ENCODE data around the gene FGD1.

FGD1 gene

GRCh38 chrX:54484666-54485065 is 11.4 kb downstream of the FGD1 start:
- FAIRE-seq = no peak
- no peak for DNase-seq (ENCODE audit: insufficient read length, low spot score)
- TF ChIP-seq, protein P1, sequence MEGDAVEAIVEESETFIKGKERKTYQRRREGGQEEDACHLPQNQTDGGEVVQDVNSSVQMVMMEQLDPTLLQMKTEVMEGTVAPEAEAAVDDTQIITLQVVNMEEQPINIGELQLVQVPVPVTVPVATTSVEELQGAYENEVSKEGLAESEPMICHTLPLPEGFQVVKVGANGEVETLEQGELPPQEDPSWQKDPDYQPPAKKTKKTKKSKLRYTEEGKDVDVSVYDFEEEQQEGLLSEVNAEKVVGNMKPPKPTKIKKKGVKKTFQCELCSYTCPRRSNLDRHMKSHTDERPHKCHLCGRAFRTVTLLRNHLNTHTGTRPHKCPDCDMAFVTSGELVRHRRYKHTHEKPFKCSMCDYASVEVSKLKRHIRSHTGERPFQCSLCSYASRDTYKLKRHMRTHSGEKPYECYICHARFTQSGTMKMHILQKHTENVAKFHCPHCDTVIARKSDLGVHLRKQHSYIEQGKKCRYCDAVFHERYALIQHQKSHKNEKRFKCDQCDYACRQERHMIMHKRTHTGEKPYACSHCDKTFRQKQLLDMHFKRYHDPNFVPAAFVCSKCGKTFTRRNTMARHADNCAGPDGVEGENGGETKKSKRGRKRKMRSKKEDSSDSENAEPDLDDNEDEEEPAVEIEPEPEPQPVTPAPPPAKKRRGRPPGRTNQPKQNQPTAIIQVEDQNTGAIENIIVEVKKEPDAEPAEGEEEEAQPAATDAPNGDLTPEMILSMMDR (IDR thresholded peaks at IDR 0.05; ENCODE audit: insufficient read depth, missing control alignments) = no peak

GRCh38 chrX:54483946-54484345 is 12.1 kb downstream of the FGD1 start:
- TF ChIP-seq, protein P1 (IDR thresholded peaks at IDR 0.05; ENCODE audit: insufficient read depth, missing control alignments) = no peak
- FAIRE-seq (no peak), DNase-seq (ENCODE audit: insufficient read length, low spot score) (no peak)

DNA sequence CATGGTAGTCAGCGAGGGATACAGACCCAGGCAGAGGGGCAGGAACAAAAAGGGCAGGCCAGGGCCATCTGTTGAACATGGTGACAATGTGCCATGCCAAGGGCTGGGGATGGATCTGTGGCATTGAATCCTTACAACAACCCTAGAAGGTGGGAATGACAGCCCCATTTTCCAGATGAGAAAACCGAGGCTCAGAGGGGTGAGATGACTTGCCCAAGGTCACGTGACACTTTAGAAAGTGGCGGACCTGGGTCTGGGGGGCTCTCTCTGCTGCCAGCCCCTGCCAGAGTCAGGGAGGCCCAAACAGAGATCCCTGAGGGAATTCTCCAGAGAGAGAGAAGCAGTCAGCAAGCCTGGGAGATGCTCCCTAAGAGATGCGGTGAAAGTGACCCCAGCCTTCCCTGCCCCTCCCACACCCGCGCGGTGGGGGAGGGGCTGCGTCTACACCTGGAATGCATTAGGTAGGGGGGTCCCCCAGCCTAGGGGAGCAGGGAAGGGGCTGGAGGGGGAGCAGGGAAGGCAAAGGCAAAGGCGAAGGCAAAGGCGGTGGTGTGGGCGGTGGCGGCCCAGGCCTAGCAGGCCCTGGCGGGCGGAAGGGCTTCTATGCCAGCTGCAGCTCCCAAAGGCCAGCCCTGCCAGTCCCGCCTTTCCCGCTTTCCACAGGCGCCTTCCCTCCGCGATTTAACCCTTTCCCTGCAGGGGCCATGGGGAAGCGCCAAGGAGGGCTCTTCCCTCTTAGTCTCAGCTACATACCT is 13.0 kb downstream of the FGD1 start:
- FAIRE-seq (no peak), DNase-seq (ENCODE audit: insufficient read length, low spot score) (no peak)
- TF ChIP-seq, protein P1 (IDR thresholded peaks at IDR 0.05; ENCODE audit: insufficient read depth, missing control alignments) = no peak

DNA sequence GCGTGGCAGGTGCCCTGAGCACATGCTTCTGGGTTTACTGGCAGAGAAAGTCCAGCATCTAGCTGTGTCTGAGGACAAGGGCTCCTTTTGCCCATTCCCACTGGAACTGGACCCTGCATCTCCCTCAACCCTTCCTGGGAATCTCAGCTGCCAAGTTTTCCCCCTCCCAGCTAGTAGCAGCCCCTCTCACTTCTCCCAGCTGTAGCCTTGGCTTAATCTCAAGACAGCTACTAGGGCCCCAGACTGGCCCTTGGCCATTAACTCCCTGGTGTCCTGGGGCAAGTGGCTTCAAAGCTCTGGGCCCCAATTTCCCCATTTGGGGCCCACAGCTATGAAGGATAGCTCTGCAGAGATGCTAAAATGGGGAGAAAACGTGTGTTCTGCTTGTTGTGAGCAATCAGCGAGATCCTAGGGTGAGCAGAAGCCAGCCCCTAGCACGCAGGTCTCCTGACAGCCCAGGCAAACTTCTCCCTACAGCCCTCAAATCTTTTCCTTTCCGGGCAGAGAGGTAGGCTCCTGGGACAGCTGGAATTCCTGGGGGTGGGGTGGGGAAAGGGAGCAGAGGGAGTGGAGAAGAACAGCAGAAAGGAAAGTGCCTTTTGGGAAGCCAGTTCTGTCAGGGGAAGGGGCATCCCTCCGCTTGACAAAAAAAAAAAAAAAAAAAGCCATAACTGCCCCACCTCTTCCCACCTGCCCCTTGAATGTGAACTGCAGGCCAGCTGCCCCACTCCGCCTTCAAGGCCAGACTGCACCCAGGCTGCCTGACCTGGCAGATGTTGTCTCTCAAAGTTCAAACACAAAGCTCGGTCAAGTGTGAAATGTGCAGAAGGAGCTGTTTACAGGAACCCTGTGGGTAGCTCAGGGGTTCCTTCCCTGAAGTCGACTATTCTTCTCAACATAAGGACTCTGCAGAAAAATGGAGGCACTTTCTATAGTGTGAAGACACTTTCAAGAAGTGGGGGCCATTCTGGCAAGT is 16.6 kb downstream of the FGD1 start:
- TF ChIP-seq, protein P1 (IDR thresholded peaks at IDR 0.05; ENCODE audit: insufficient read depth, missing control alignments) = no peak
- no peak for FAIRE-seq
- no peak for DNase-seq (ENCODE audit: insufficient read length, low spot score)

DNA sequence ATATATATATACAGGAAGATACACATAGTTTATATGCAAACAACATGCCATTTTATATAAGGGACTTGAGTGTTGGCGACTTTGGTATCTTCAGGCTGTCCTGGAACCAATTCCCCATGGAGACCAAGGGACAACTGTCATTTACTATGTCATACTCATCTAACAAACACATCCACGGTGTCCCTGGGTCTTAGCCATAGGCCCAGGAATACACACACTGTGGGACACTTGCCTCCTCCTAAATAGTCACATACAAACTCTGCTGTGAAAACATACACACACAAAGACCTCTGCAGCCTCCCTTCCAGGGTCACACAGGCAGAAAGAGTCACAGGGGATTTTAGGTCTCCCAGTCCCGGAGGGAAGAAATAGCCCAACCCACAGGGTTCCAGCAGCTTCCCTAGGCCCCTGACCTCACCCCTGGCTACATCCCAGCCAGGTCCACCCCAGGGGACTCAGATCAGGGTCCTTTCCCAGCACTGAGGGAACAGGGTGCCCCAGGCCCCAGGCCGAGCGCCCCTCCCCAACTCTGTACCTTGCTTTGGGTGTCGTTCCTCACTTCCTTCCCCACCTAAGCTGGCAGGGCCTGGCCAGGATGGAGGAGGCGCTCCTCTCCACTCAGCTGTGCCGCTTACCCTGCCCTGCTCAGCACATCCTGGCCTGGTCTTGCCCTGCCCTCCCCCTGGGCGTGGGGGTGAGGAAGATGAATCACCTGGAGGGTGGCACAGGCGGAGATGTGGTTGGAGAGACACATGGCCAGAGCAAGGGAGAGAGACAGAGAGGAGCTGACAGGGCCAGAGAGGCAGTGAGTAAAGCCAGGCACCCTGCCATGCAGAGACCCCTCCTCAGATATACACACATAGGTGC is 21.8 kb downstream of the FGD1 start:
- no peak for DNase-seq (ENCODE audit: insufficient read length, low spot score)
- FAIRE-seq = no peak

GRCh38 chrX:54470054-54470760 is 25.8 kb downstream of the FGD1 start:
- DNase-seq (ENCODE audit: insufficient read length, low spot score) (no peak), FAIRE-seq (no peak)
- TF ChIP-seq, protein P1 (IDR thresholded peaks at IDR 0.05; ENCODE audit: insufficient read depth, missing control alignments) = no peak

More for the DNA sequence above, 21.8 kb downstream of the FGD1 start:
- TF ChIP-seq, protein P1 (IDR thresholded peaks at IDR 0.05; ENCODE audit: insufficient read depth, missing control alignments) = no peak

All from D721Med (cell line).